GM15510 (cell line): ENCODE measurements around the gene AMY2B.
A peak's percentile ranks its signal among the peaks of the same experiment; 100 is the strongest.
"Not testable (repeated sequence)": the region's sequence is repeated elsewhere in the genome, so short reads cannot be mapped to it uniquely, and the experiment has no call there.

Experiments used
- POLR2A ChIP-seq: IDR thresholded peaks from 3 replicates; pipeline ENCODE4 v1.6.1; 2011; ENCODE audit warnings: borderline replicate concordance; ENCODE audit not compliant: insufficient read length; ENCODE audit errors: extremely low read depth

The AMY2B gene

DNA sequence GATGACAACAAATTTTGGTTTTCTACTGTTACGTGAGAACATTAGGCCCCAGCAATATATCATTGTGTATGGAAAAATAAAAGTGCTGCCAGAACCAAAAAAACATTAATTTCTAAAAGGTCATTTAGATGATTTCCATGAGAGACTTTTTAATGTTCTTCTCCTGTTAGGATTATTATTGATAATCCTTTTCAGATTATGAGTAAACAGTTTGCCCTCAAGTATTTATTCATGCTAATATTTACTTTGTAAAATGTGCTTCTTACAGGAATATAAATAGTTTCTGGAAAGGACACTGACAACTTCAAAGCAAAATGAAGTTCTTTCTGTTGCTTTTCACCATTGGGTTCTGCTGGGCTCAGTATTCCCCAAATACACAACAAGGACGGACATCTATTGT, at the start of gene AMY2B:
Gene AMY2B (plus strand): TSS at position 301 of the 400 bp plus-strand sequence. CDS start 14 bp downstream, at position 315.
- not testable (repeated sequence) for TF ChIP-seq POLR2A

DNA sequence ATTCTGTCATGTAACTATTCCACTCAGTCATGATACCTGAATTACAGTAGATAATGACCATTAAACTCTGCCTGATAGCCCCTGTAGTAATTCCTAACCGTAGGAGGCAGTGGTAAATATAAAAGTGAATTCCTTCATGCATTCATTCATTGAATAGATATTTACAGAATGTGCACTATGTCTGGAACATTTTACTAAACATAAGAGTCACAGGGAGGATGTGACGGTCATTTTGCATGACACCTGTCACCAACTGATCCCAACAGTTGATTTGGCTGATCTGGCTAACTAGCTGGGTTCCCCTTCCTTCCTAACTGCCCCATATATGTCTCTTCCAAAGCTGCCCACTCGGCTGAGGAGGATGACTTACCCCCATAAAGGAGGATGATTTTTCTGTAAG, 48.0 kb upstream of the AMY2B start:
- no peak for TF ChIP-seq POLR2A

DNA sequence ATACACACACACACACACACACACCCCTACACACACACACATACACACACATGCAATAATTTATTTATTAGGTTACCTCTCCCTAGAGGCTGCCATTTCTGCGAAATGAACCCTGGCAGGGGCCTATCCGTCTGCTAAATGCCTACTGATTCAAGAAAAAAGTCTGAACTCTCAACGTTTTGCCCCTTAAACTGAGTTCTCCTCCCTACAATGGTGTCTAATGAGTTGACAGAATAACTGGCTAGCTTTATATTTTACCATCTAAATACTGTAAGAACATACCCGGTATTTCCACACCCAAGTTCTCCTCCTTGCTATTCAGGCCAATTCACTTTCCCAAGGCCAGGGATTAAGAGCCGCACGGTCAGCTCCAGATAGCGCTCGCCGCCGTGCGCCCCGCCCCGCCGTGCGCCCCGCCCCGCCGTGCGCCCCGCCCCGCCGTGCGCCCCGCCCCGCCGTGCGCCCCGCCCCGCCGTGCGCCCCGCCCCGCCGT, 46.2 kb upstream of the AMY2B start:
- TF ChIP-seq POLR2A = no peak

DNA sequence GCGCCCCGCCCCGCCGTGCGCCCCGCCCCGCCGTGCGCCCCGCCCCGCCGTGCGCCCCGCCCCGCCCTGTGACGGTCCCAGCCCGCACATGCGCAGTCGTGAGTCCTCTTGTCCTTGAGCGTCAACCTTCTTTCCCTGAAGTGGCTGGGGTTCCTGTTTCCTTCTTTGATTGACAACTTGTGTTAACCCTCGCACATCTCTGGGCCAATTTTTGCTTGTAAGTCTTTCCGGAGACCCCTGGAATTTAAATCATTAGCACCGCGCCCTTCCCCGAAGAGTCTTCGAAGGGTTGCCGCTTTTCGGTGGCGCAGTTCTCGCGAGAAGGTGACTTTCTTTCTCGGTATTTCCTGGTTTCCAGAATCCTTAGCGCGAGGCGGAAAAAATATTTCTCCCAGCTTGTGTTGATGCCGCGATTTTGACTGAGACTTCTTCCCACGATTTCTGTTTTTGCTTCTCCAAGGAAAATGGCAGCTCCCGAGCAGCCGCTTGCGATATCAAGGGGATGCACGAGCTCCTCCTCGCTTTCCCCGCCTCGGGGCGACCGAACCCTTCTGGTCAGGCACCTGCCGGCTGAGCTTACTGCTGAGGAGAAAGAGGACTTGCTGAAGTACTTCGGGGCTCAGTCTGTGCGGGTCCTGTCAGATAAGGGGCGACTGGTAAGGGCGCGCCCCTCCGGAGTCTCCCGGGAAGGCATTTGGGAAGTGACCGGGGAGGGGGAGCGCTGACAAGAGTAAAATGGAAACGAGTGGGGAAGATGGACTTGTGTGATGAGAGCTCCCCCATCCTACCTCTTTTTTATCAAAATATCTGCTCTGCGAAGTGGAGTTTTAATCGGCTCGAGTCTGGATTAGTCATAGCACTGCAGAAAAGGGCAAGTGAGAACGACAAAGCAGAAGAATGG, 45.5 kb upstream of the AMY2B start, which contains the start of gene RNPC3:
Gene RNPC3 (plus strand): TSS at position 93 of the 901 bp plus-strand sequence. CDS start 372 bp downstream, at position 465.
- peak; percentile 51 for TF ChIP-seq POLR2A

DNA sequence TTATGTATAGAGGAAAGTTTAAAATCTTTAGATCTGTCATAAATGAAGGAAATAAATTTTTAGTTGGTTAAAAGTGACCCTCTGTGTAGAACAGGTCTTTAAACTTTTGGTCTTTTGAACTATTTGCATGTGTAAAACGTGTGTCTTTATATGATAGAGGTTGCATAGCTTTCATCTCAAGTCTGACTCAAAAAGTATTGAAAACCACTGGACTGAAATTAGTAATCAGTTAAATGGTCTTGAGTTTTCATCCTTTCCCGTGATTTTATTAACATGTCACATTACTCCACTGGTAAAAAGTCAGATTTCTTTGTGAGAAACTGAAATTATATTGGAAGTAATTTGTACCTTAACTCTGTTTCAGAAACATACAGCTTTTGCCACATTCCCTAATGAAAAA, 44.1 kb upstream of the AMY2B start:
- no peak for TF ChIP-seq POLR2A

DNA sequence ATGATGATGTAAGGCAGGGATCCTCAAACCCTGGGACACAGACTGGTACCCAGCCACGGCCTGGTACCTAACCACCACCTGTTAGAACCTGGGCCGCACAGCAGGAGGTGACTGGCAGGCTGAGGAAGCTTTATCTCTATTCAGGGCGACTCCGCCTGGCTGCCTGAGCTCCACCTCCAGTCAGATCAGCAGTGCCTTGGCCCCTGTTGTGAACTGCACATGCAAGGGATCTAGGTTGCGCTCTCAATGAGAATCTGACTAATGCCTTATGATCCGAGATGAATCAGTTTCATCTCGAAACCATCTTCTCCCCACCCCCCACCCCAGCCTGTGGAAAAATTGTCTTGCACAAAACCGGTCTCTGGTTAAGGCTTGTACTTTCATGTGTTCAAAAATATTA, 41.6 kb upstream of the AMY2B start:
- TF ChIP-seq POLR2A = no peak

DNA sequence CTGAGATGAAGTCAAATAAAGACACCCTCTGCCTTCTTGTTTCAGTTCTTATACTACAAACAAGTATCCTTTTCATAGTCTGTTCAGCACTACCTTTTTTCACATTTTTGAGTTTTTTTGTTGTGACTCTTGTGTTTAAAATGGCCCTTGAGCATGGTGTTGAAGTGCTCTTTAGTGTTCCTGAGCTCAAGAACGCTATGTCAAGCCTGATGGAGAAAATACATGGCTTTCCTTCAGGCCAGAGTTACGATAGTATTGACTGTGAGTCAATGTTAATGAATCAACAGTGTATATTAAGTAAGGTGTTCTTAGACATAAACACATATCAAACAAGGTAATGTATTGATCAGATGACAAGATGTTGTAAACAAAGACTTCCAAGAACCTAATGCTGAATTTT, 33.2 kb upstream of the AMY2B start:
- no peak for TF ChIP-seq POLR2A

DNA sequence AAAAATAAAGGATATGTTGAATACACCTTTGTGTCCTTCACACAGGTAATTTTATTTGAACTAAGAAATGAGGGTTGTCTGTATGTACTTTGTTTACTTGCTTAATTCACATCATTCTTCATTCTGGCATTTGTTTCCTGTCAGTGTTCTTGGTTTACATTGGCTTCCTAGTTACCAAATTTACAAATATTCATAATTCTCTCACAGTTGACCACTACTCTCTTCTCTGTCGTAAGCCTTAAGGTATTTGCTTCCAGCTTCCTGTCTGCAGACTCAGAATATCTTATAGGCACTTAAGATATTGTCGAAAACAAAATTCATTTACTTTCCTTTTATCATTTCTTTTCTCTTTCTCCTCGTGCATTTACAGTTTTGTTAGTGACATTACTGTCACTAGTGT, 30.0 kb upstream of the AMY2B start:
- no peak for TF ChIP-seq POLR2A

DNA sequence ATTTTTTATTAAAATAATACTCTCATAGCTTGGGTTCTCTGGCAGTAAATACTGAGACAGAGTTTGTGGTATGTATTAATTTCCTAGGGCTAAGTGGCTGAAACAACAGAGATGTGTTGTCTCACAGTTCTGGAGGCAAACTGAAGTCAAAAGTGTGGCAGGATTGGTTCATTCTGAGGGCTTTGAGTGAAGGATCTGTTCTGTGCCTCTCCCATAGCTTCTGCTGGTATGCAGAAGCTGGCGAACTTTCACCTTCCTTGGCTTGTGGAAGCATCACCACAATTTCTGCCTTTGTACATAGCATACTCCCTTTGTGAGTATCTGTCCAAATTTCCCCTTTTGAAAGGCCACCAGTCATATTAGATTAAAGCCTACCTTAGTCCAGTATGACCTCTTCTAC, 24.9 kb upstream of the AMY2B start:
- TF ChIP-seq POLR2A = no peak

DNA sequence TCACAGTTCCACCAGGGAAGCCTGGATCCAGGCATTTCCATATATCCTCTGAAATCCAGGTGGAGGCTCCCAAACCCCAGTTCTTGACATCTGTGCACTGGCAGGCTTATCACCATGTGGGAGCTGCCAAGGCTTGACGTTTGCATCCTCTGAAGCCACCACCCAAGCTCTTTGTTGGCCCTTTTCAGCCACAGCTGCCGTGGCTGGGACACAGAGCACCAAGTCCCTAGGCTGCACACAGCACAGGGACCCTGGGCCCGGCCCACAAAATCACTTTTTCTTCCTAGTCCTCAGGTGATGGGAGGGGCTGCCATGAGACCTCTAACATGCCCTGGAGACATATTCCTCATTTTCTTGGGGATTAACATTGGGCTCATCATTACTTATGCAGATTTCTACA, 23.5 kb upstream of the AMY2B start:
- no peak for TF ChIP-seq POLR2A

DNA sequence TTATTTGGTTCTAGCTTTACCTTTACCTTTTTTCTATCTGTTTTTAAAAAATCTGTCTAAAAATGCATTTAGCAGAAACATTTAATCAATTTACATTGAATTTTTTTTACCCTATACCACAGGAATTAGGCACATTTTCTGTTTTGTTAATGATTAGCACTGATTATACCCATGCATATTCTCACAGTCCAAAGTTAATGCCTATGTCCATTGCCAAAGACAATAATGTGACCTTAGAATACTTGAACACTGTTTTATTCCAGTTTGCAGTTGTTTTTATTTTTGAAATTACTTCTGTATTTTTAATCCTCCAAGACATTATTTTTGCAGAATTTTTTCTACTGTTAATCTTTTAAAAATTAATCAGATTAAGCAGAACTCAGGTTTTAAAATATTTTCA, 11.0 kb upstream of the AMY2B start:
- TF ChIP-seq POLR2A = no peak

DNA sequence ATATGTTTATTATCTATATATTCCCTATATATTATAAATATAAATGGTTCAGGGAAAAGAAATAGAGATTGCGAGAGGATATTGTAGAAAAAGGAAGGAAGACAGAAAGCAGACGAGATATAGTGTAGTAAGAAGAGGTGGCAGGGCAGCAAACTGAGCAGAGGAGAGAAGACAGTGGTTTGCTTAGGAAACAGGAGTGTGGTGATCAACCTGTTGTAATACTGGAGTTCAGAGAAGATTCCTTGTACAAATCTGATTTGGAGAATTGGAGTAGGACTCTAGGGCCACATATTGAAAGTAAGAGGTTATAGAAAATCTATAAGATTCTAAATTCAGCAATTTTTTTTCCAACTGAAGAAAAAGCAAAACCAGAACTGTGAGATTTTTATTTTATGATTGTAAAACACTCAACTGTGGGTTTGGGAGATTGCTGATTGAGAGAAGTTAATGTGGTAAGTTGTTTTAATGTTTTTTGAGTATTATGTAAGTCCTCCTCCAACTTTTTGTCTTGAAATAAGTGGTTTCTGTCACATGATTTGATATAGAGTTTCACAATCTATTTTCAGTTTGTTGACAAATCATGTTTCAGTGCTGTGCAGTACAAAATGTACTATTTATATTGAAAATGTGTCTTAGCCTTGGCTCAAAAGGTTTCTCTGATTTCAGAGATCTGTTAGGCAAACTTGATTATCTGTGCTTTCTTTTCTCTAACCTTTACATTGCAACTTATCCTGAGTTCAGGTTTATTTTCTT, 9.6 kb upstream of the AMY2B start:
- no peak for TF ChIP-seq POLR2A

DNA sequence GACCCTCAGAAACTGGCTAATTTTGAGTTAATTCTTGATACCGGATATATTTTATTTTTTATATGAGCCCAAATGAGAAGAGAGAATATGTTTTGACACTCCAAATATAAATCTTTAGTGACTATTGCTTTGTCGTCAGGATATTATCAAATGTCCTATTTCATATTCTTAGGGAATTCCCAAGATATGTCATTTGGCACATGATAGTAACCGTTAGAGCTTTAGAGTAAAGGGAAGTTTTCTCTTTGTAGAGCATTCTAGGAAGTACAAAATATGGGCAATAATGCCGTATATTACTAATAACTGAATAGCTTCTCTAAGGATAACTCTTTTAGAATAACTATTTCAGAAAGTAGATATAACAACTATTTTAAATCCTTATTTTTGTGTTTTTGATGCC, 8.3 kb upstream of the AMY2B start:
- no peak for TF ChIP-seq POLR2A

DNA sequence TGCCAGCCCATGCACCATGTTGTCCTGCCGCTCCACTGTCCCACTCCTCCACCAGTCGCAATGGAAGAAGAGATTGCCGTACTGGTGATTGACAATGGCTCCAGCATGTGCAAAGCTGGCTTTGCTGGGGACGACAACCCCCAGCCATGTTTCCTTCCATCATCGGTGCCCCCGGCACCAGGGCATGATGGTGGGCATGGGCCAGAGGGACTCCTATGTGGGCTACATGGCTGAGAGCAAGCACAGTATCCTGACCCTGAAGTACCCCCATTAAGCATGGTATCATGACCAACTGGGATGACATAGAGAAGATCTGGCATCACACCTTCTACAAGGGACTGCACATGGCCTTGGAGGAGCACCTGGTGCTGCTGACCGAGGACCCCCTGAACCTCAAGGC, 1.9 kb upstream of the AMY2B start:
- no peak for TF ChIP-seq POLR2A

DNA sequence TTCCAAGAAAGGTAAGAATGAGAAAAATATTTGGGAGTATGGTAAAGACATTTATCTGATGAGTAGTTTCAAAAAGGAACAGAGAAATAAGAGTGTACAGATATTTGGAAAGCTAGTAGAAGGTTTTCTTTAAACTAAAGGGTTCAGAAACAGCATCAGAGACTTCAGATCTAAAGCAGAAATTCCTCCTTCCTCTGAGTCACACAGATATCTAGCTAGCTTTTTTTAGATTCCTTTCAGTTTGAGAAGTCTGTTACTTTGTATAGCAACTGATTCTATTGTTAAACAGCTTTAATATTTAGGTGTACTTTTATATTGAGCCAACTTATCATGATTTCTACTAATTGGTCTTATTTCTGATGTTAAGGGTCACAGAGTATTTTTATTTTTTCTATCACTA, 4.7 kb downstream of the AMY2B start:
- TF ChIP-seq POLR2A = no peak
